K562 (cell line): Measurements from ENCODE around the gene THADA. TPM values are rescaled to one million over a fixed set of nuclear protein-coding genes. Genes with fewer than 3 reads are reported as not detected.

Experiments used
- ETV6 ChIP-seq, 3 experiments: fragments of 150-350 bp in 1 of 3; sonication (generic) in 1 of 3; formaldehyde crosslinking in 1 of 3; IDR thresholded peaks; 2 replicates each; pipeline versions ENCODE4 v1.6.1 to v1.8.0; 2014 to 2022; ENCODE audit warnings: borderline replicate concordance in 2 of 3, low read depth in 2 of 3, antibody characterized with exemption in 1 of 3, low read length in 1 of 3, mild to moderate bottlenecking in 1 of 3, missing genetic modification reagents in 1 of 3
- KAT7 ChIP-seq: sonication (generic); formaldehyde crosslinking; IDR thresholded peaks from 2 replicates; pipeline ENCODE4 v1.8.0; 2022; ENCODE audit warnings: missing genetic modification reagents, mild to moderate bottlenecking, borderline replicate concordance
- PTRF ChIP-seq: fragments of 450-650 bp; IDR thresholded peaks from 2 replicates; pipeline ENCODE4 v1.6.1; 2016; ENCODE audit warnings: mild to moderate bottlenecking, missing genetic modification characterization, missing compliant biosample characterization
- SAP30 ChIP-seq: fragments of 200-600 bp; sonication (generic); IDR thresholded peaks from 2 replicates; pipeline ENCODE4 v1.6.1; 2012; ENCODE audit warnings: borderline replicate concordance, low read depth, mild to moderate bottlenecking, moderate library complexity, low read length, control low read depth, inconsistent platforms; ENCODE audit not compliant: insufficient read depth, poor library complexity, severe bottlenecking
- TAL1 ChIP-seq: fragments of 450-650 bp; IDR thresholded peaks from 2 replicates; pipeline ENCODE4 v1.6.1; 2016; ENCODE audit warnings: mild to moderate bottlenecking
- ZNF445 ChIP-seq: fragments of 250-450 bp; sonication (Bioruptor Pico); IDR thresholded peaks from 2 replicates; pipeline ENCODE4 v1.4.0; 2020; ENCODE audit warnings: low read depth, mild to moderate bottlenecking, moderate library complexity
- ZNF778 ChIP-seq: fragments of 450-650 bp; formaldehyde crosslinking; IDR thresholded peaks from 2 replicates; pipeline ENCODE4 v1.4.0; 2020; ENCODE audit warnings: mild to moderate bottlenecking, moderate library complexity
- polyA plus RNA-seq, 8 experiments: library from polyadenylated mRNA; depleted of rRNA in 4 of 8; stranded (reverse) in 5 of 8; unstranded in 3 of 8; fragments of >200 nt; fragmentation: Nextera tagmentation in 2 of 8; fragmentation: Illumina TruSeq in 1 of 8; extraction: Ambion mirVana in 2 of 8; extraction: Trizol in 1 of 8; gene quantifications; 2 replicates each; pipeline versions ENCODE4 v1.2.1 to v1.2.3, GENCODE V29; 2011 to 2014; ENCODE audit warnings: inconsistent platforms in 1 of 8, missing spikeins in 1 of 8
- total RNA-seq, 7 experiments: library from RNA; depleted of rRNA in 6 of 7; stranded (reverse); fragments of >200 nt in 6 of 7; fragmentation: Illumina TruSeq in 2 of 7; extraction: Trizol in 2 of 7; gene quantifications; 2 replicates each; pipeline versions ENCODE4 v1.2.1 to v1.2.3, GENCODE V29; 2011 to 2021; ENCODE audit warnings: low replicate concordance in 1 of 7
- TF ChIP-seq, protein P1 (sequence below): sonication (generic); formaldehyde crosslinking; IDR thresholded peaks from 2 replicates; pipeline ENCODE4 v1.8.0; 2022; ENCODE audit warnings: mild to moderate bottlenecking, missing genetic modification reagents
- TF ChIP-seq, protein P2 (sequence below), 2 experiments: fragments of 450-650 bp; IDR thresholded peaks; 2 replicates each; pipeline ENCODE4 v1.6.1; 2018; ENCODE audit warnings: mild to moderate bottlenecking in 2 of 2, low read depth in 1 of 2; ENCODE audit not compliant: partially characterized antibody in 2 of 2
- TF ChIP-seq, protein P3 (sequence below), 3 experiments: fragments of 200-800 bp in 1 of 3; sonication (Bioruptor generic) in 1 of 3; sonication (generic) in 1 of 3; formaldehyde crosslinking in 1 of 3; IDR thresholded peaks; 2 replicates each; pipeline versions ENCODE4 v1.6.1 to v1.8.0; 2016 to 2022; ENCODE audit warnings: mild to moderate bottlenecking in 2 of 3, missing compliant biosample characterization in 2 of 3, missing genetic modification characterization in 2 of 3, missing genetic modification reagents in 1 of 3
- TF ChIP-seq, protein P4 (sequence below): fragments of 200-400 bp; formaldehyde crosslinking; IDR thresholded peaks from 2 replicates; pipeline ENCODE4 v1.6.1; 2017; ENCODE audit warnings: mild to moderate bottlenecking, low read depth, low read length, moderate library complexity
- TF ChIP-seq, protein P5 (sequence below): fragments of 250-450 bp; sonication (Bioruptor Pico); IDR thresholded peaks from 2 replicates; pipeline ENCODE4 v1.4.0; 2020; ENCODE audit warnings: borderline replicate concordance

The THADA gene
- total and polyA plus RNA-seq, 9 of the 15 experiments (the other 6 are each of a cell fraction or from before 2014, with no cell fraction given), result 17.8 to 34.7 (median 31.9) TPM

DNA sequence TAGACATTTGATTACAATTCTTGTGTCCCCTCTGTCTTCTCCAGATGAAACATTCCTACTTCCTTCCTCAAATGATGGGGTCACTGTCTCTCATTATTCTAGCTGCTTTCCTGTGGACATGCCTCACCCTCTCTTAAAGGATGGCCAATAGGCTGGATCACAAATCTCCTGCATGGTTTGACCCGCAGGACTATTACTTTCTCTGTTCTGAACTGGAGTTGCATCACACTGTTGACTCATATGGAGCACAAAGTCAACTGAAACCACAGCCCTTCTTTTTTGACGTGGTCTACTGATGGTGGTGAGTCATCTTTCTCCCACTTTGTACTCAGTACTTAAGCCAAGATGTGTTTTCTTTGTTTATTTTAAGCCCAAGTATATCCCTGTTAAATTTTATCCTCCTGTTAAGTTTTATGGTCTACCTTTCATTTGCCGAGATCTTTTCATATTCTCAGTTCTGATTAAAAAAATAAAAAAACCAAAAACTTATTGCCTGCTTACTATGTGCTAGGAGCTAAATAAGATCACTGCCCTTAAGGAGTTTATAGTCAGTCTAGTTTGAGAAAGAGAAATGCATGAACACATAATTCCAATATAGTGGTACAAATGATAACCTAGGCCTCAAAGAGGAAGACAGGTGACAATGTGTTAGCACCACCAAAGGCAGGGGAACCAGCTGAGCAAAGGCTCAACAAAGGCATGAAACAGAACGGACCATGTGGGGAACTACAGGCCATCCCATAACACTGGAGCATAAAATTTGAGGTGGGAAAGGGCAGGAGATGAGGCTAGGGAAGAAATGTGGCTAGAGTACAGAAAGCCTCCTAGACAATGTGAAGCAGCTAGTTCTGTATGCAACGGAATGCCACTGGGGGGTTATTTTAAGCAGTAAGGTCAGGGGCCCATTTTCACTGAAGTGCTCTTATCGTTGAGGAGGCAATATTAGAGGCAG lies 301.8 kb downstream of the THADA start (continued):
- TF ChIP-seq, protein P1, sequence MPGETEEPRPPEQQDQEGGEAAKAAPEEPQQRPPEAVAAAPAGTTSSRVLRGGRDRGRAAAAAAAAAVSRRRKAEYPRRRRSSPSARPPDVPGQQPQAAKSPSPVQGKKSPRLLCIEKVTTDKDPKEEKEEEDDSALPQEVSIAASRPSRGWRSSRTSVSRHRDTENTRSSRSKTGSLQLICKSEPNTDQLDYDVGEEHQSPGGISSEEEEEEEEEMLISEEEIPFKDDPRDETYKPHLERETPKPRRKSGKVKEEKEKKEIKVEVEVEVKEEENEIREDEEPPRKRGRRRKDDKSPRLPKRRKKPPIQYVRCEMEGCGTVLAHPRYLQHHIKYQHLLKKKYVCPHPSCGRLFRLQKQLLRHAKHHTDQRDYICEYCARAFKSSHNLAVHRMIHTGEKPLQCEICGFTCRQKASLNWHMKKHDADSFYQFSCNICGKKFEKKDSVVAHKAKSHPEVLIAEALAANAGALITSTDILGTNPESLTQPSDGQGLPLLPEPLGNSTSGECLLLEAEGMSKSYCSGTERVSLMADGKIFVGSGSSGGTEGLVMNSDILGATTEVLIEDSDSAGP (CRISPR knock-in tag), result no peak
- TF ChIP-seq, protein P2, sequence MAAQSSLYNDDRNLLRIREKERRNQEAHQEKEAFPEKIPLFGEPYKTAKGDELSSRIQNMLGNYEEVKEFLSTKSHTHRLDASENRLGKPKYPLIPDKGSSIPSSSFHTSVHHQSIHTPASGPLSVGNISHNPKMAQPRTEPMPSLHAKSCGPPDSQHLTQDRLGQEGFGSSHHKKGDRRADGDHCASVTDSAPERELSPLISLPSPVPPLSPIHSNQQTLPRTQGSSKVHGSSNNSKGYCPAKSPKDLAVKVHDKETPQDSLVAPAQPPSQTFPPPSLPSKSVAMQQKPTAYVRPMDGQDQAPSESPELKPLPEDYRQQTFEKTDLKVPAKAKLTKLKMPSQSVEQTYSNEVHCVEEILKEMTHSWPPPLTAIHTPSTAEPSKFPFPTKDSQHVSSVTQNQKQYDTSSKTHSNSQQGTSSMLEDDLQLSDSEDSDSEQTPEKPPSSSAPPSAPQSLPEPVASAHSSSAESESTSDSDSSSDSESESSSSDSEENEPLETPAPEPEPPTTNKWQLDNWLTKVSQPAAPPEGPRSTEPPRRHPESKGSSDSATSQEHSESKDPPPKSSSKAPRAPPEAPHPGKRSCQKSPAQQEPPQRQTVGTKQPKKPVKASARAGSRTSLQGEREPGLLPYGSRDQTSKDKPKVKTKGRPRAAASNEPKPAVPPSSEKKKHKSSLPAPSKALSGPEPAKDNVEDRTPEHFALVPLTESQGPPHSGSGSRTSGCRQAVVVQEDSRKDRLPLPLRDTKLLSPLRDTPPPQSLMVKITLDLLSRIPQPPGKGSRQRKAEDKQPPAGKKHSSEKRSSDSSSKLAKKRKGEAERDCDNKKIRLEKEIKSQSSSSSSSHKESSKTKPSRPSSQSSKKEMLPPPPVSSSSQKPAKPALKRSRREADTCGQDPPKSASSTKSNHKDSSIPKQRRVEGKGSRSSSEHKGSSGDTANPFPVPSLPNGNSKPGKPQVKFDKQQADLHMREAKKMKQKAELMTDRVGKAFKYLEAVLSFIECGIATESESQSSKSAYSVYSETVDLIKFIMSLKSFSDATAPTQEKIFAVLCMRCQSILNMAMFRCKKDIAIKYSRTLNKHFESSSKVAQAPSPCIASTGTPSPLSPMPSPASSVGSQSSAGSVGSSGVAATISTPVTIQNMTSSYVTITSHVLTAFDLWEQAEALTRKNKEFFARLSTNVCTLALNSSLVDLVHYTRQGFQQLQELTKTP (IDR thresholded peaks at IDR 0.05; ENCODE audit: low read depth in 1 of 2, partially characterized antibody in 2 of 2), result peak; percentile 59 to 89
- TF ChIP-seq TAL1 (no peak), KAT7 (CRISPR knock-in tag) (no peak), ETV6 (IDR thresholded peaks at IDR 0.05; ENCODE audit: borderline replicate concordance in 1 of 2, low read depth in 2 of 2, low read length in 1 of 2) (no peak), ETV6 (CRISPR knock-in tag; IDR thresholded peaks at IDR 0.05; ENCODE audit: borderline replicate concordance) (no peak), PTRF (tag) (no peak; the same call in none of the 2 replicates), SAP30 (no peak), ZNF778 (CRISPR knock-in tag) (no peak), ZNF445 (CRISPR knock-in tag) (no peak)
- TF ChIP-seq, protein P3, sequence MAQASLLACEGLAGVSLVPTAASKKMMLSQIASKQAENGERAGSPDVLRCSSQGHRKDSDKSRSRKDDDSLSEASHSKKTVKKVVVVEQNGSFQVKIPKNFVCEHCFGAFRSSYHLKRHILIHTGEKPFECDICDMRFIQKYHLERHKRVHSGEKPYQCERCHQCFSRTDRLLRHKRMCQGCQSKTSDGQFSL (CRISPR knock-in tag; IDR thresholded peaks at IDR 0.05), result no peak
- TF ChIP-seq, protein P3 (tag; IDR thresholded peaks at IDR 0.05), result peak in 1 of 2 experiments; percentile 81; a peak in 1 of 4 replicates
- TF ChIP-seq, protein P4, sequence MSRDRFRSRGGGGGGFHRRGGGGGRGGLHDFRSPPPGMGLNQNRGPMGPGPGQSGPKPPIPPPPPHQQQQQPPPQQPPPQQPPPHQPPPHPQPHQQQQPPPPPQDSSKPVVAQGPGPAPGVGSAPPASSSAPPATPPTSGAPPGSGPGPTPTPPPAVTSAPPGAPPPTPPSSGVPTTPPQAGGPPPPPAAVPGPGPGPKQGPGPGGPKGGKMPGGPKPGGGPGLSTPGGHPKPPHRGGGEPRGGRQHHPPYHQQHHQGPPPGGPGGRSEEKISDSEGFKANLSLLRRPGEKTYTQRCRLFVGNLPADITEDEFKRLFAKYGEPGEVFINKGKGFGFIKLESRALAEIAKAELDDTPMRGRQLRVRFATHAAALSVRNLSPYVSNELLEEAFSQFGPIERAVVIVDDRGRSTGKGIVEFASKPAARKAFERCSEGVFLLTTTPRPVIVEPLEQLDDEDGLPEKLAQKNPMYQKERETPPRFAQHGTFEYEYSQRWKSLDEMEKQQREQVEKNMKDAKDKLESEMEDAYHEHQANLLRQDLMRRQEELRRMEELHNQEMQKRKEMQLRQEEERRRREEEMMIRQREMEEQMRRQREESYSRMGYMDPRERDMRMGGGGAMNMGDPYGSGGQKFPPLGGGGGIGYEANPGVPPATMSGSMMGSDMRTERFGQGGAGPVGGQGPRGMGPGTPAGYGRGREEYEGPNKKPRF, result no peak
- TF ChIP-seq, protein P5, sequence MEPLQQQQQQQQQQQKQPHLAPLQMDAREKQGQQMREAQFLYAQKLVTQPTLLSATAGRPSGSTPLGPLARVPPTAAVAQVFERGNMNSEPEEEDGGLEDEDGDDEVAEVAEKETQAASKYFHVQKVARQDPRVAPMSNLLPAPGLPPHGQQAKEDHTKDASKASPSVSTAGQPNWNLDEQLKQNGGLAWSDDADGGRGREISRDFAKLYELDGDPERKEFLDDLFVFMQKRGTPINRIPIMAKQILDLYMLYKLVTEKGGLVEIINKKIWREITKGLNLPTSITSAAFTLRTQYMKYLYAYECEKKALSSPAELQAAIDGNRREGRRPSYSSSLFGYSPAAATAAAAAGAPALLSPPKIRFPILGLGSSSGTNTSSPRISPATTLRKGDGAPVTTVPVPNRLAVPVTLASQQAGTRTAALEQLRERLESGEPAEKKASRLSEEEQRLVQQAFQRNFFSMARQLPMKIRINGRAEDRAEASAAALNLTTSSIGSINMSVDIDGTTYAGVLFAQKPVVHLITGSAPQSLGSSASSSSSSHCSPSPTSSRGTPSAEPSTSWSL (CRISPR knock-in tag), result no peak
